Activated CD4-positive, CD25-positive, alpha-beta regulatory T cell treated with anti-CD3 and anti-CD28 coated beads, Interleukin-2, amount 50 U/mL, for 72 hours (primary cell): ENCODE data around the gene C3orf20.
"Not testable (repeated sequence)": the region's sequence is repeated elsewhere in the genome, so short reads cannot be mapped to it uniquely, and the experiment has no call there.

Experiments used
- DNase-seq: peaks from one replicate; pipeline ENCODE4 v3.0.0; 2021

Gene C3orf20

GRCh38 chr3:14703128-14703750 lies 28.3 kb downstream of the C3orf20 start:
- DNase-seq: no peak

DNA sequence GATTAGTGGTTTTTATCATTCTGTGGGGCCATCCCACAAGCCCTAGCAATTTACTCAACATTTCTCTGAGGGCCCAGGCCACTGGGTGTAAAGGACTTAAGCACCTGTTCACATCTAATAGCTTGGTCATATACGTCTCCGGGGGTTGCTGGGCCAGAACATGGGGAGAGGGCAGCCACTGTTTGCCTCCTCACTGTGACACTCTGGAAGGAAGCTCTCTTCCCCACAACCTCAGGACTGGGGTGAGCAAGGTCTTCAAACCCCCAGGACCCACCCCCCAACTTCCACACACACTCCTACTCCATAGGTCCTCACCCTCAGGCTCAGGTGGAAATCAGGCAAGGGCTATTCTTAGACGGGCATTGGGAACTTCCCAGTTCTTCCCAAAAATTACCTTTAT lies 28.9 kb downstream of the C3orf20 start:
- no peak for DNase-seq

- no peak for DNase-seq
Measured at GRCh38 chr3:14706096-14706495, 31.2 kb downstream of the C3orf20 start.

DNA sequence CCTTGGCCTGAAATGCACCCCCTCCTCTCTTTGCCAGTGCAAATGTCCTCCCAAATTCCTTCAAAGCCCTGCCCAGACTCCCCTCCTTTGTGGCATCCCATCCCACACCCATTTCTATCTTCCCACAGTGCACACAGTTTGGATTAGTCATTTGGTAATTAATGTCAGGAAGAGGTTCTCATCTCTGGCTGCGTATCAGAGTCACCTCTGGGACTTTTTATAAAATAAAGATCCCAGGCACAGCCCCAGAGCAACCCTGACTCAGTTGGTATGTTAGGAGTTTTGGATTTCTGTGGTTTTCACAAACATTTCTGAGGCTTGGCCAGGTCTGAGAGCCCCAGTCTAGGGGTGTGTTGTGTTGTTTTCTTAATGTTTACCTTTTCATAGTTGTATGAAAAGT lies 41.6 kb downstream of the C3orf20 start:
- DNase-seq: no peak

GRCh38 chr3:14717307-14717706 lies 42.4 kb downstream of the C3orf20 start:
- DNase-seq: no peak

DNA sequence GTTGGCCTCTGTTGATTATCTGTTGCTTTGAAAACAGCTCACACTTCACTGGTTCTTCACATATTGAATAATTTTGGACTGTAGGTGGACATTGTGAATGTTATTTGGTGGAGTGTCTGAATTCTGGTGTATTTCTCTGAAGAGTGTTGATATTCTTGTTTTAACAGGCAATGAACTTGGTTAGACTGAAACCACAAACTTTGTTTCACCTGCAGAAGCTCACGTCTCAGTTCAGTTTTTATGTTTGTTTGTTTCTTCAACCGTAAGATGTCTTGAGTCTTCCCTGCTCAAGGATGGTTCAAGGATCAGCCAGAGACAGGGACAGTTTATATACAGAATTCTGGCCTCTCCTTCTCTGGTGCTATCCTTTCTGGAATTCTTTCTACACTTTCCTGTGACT lies 43.6 kb downstream of the C3orf20 start:
- DNase-seq: no peak

DNA sequence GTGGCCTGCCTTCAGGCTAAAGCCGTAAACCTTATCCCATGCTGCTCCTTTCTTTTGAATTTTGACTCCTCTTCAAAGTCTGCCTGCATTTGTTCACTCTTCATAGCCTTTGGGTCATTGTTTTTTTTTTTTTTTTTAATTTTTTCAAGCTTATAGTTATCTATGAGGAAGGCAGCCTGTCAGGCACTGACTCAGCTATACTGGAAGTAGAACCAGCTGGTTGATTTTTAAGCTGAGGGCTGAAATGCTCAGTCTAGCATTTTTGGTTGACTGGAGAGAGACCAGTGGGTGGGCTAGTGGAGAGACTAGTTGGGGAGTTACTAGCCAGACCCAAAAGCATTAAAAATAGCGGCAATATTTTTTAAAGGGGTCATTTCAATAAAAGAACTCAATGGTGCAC lies 44.1 kb downstream of the C3orf20 start:
- no peak for DNase-seq

- no peak for DNase-seq
Measured at GRCh38 chr3:14721126-14721864, 46.4 kb downstream of the C3orf20 start.

- DNase-seq: no peak
Measured at GRCh38 chr3:14725013-14725412, 50.1 kb downstream of the C3orf20 start.

DNA sequence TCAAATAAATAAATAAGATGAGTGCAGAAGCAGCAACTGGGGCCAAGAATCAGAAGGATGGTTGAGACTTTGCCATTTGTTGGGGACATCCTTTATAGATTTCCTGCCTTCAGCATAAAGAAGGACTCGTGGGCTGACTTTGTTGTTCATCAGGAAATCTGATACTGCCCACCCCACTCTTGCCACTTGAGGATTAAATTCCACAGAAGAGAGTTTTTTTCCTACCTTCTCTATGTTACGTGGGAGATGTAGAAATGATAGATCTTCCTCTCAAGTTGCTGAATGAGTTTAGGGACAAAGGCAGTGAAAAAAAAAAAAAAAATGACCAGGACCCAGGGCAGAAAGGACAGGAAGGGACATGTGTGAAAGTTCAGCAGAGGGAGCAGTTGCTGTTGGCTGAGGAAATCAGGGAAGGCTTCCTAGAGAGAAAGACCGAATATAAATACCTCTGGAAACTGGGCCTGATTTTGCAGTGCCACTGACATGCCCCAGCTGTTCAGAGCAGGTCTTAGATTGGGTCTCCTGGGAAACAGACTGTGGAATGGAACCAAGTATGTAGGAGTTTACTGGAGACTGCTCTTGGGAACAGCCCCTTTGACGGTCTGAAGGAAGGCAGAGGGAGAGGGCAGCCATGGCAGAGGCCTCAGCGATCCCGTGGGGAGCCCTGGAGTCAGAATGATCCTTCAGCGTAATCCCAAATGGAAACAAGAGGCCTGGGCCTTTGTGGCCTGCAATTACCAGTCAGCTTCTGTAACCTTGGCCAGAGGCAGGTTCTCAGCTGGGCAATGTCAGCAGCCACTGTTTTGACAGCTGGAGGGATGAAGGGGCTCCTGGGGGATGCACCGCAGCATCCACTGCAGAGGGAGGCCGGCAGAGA lies 50.9 kb downstream of the C3orf20 start:
- DNase-seq: no peak

DNA sequence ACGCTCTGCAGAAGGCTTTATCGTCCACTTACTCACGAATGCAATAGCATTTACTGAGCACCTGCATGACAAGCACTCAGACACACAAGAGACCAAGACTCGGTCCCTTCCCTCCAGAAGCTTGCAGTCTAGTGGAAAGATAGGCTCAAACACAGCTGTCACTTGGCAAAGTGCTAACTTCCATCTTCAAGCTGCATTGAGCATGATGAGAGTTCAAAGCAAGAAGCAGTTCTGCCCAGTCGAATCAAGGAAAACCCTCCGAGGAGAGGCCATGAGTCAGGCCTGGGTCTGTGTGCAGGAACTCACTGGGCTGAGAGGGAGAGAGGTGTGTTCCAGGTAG lies 51.5 kb downstream of the C3orf20 start:
- DNase-seq: no peak

- no peak for DNase-seq
Measured at GRCh38 chr3:14728113-14728512, 53.2 kb downstream of the C3orf20 start.

DNA sequence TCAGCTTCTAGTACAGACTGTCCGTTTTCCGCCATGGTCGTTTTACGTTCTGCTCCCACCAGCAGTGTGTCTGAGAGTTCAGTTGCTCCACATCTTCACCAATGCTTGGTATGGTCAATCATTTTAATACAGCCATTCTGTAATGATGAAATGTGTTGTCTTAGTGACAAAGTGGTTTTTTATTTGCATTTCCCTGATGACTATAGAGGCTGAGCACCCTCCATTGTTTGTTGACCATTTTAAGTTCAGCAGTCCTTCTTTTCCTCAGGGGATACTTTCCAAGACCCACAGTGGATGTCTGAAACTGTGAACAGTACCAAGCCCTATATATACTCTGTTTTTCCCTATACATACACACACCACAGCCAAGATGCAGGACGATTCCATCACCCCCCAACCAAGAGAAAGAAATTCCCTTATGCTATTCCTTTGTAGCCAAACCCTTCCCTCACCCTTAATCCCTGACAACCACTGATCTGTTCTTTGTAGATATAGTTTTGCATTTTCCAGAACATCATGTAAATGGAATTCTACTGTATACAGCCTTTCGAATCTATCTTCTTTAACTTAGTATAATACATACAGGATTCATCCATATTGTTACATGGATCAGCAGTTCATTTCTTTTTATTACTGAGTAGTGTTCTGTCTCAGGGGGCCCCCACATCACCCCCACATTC lies 55.9 kb downstream of the C3orf20 start:
- DNase-seq: no peak

GRCh38 chr3:14740983-14741382 lies 66.0 kb downstream of the C3orf20 start:
- DNase-seq: no peak

DNA sequence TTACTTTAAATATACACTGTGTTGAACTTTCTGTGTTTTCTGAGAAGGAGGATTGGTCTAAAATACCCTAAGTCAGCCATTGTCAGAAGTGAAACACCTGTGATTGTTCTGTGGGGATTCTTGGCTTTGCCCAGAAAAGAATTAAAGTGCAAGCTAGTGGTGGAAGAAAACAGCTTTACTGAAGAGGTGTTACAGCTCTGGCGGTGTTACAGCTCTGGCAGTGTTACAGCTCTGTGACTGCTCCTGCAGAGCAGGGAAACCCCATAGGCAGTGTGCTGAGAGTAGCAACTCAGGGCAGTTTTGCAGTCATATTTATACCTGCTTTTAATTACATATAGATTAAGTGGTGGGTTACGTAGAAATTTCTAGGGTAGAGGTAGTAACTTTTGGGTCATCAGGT lies 66.6 kb downstream of the C3orf20 start:
- no peak for DNase-seq

DNA sequence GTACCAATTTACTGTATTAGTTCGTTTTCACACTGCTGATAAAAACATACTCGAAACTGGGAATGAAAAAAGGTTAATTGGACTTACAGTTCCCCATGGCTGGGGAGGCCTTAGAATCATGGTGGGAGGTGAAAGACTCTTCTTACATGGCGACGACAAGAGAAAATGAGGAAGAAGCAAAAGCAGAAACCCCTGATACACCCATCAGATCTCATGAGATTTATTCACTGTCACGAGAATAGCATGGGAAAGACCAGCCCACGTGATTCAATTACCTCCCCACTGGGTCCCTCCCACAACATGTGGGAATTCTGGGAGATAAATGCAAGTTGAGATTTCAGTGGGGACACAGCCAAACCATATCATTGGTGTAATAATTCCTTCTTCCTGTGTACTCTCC lies 69.6 kb downstream of the C3orf20 start:
- DNase-seq: no peak

DNA sequence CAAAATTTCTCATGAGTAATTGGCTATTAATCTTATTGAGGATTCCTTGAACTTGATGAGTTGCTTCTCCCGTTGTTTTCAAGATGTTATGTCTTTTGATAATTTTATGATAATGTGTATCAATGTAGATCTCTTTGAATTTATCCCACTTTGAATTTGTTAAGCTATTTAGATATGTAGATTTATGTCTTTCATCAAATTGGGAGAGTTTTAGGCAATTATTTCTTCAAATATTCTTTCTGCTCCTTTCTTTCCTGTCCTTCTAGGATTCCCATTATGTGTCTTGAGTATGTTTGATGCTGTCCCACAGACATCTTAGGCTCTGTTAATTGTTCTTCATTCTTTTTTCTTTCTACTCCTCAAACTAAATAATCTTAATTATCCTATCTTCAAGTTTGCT lies 75.7 kb downstream of the C3orf20 start:
- no peak for DNase-seq

DNA sequence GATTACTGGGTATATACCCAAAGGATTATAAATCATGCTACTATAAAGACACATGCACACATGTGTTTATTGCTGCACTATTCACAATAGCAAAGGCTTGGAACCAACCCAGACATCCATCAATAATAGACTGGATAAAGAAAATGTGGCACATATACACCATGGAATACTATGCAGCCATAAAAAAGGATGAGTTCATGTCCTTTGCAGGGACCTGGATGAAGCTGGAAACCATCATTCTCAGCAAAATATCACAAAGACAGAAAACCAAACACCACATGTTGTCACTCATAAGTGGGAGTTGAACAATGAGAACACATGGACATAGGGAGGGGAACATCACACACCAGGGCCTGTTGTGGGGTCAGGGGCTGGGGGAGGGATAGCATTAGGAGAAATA lies 78.0 kb downstream of the C3orf20 start:
- DNase-seq: not testable (repeated sequence)

- DNase-seq: no peak
Measured at GRCh38 chr3:14757153-14757700, 82.3 kb downstream of the C3orf20 start.

GRCh38 chr3:14758297-14758696 lies 83.4 kb downstream of the C3orf20 start:
- no peak for DNase-seq

GRCh38 chr3:14758959-14759358 lies 84.0 kb downstream of the C3orf20 start:
- DNase-seq: no peak

DNA sequence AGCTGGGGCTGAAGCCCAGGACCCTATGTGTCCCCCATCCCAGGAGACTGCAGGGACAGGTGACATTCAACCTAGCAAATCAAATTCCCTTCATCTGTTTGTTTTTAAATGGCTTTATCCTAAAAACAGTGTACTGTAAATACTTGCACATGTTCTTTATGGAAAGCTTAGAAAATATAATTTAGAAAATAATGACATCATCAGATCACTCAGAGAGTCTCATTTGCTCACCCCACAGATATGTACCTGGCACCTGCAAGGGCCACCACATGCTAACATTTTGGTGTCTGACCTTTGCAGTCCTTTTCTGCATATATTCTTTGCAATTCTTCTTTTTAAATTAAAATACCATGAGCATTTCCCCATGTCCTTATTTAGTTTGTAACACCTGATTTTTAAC lies 85.2 kb downstream of the C3orf20 start:
- DNase-seq: no peak

GRCh38 chr3:14761121-14761672 lies 86.3 kb downstream of the C3orf20 start:
- no peak for DNase-seq
